ENCODE data around the gene USP16.

The USP16 gene

DNA sequence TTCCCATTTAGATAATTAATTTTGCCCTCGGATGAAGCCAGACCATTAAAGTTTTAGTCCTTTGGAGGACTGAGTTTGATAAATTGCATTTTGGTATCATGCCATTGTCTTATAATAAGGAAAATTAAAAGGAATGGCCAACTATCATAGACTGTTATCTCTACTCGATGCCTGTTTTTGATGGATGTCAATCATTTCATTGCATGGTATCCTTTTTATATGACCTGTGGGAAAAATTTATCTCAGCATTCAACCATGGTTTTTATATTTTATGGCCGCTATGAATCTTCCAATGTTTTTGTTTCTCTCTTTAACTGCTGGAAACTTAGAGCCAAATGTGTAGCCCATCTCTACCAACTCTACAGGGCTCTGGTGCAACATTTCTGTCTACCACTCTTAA lies 58.8 kb downstream of the USP16 start:
- DNase-seq (ENCODE audit: low read depth) = no peak

DNA sequence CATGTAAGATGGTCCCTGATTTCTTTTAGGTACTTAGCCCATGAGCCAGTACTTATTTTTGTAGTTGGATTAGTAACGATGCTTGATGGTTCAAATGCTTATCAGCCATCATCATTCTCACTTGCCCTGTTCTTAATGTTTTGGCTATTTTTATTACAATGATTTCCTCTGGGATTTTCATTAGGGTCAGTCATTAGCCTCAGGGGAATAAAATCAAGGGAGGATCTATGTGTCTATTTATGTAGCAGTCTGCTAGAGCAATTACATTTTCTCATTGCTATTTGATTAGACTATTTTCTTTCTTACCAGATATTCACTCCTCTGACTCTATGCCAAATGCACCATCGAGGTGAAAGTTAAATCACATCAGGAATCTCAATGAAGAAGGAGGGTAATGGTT lies 59.9 kb downstream of the USP16 start:
- no peak for DNase-seq (ENCODE audit: low read depth)

DNA sequence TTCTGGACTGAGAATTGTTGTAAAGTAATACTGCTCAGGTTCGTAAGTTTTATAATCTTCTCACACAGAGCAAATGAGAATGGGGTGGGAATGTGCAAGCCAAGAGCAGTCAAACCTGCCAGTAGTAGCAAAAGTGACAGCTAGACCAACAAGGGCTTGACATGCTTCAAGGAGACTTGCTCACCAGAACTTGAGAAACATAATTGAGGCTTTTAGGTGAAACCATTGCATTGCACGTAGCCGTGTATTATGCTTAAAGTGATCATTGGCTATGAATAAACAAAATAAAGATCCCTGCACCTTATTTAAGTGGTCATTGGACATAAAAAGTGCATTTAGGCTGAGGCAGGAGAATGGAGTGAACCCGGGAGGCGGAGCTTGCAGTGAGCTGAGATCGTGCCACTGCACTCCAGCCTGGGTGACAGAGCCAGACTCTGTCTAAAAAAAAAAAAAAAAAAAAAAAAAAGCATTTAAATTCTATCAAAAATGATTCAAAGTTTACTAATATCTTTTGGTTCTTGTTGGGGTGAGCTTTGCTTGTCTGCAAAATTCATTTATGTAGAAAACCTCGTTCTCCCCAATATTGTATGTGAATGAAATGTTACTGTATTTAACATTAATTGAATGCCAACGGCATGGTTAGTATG lies 60.8 kb downstream of the USP16 start:
- no peak for DNase-seq (ENCODE audit: low read depth)

DNA sequence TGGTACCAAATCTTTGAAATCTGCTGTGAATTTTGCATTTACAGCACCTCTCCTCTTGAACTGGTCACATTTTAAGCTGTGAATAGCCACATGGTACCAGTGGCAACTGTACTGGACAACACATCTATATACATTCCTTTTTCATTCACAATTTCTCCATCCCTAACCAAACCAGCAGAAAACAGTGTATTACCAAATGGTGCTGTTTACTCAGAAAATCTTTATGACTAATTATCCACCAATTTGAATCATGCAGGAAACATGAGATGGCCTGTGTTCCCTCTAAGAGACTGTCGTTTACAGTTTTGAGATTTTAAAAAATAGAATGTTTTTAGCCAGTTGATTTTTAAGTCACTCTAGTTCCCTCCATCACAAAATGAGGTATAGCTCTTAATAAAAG lies 66.6 kb downstream of the USP16 start:
- DNase-seq (ENCODE audit: low read depth) = no peak

- no peak for DNase-seq (ENCODE audit: low read depth)
Measured at GRCh38 chr21:29092102-29092959, 67.9 kb downstream of the USP16 start.

DNA sequence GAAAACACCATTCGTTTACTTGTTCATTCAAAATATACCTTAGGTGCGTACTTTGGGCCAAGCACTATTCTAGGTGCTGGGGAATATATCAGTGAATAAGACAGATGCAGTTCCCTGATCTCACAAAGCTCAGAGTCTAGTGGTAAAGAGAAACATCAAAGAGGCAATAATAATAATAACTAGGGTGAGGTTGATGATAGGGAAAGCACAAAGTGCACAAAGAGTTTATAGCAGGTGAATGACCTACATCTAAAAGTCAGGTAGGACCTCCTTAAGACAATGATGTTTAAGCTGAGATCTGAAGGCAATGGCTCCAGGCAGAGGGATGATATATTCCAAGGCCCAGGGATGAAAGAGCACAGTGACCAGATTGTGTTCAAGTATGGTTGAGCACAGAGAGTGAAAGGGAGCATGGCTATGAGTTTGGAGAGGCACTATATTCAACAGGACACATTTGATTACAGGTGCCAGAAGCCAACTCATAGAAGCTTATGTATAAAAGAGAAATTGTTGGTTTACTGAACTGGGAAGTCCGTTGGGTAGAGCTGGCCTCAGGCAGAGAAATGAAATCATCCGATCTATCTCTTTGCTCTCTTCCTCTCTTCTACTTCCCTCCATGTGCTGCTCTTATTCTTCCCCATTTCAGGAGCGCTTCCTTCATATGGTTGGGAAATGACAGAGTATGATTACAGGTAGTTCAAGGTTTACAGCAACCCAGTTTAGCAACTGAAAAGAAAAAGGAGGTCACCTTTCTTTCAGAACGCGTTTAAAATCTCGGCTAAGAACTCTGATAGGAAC lies 71.9 kb downstream of the USP16 start:
- DNase-seq (ENCODE audit: low read depth) = no peak

- DNase-seq (ENCODE audit: low read depth) = no peak
Measured at GRCh38 chr21:29098156-29098555, 73.7 kb downstream of the USP16 start.

DNA sequence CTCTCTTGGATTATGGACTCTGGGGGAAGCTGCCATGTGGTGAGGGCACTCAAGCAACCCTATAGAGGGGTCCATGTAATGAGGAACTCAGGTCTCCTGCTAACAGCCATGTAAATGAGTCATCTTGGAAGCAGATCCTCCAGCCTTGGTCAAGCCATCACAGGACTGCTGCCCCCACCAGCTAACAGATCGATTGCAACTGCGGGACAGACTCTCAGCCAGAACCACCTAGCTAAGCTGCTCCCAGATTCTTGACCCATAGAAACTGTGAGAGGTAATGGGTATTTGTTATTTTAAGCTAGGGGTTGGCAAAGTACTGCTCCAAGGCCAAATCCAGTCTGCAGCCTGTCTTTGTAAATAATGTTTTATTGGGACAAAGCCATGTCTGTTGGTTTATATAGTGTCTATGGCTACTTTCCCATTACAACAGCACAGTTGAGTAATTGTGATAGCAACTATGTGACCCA lies 78.4 kb downstream of the USP16 start:
- no peak for DNase-seq (ENCODE audit: low read depth)
